ENCODE data around the gene BORCS5. TPM values are rescaled to one million over a fixed set of nuclear protein-coding genes. Genes with fewer than 3 reads are reported as not detected.
A peak's percentile ranks its signal among the peaks of the same experiment; 100 is the strongest.

BORCS5 gene
- total RNA-seq, 4 donors from 2014 or later: 10.3 to 23.7 (median 19.6) TPM

- 93 to 100% methylated on average over 2 of the region's 2 CpGs for WGBS, 2 donors
- H3K36me3 ChIP-seq: no peaks in the 10 kb centered on the region
- no peak overlapping the region for H3K27ac ChIP-seq
These were observed 84.5 kb downstream of the BORCS5 start for GRCh38 chr12:12441429-12441807.

GRCh38 chr12:12441843-12442461 is 85.1 kb downstream of the BORCS5 start:
- DNase-seq: no peak
- 86 to 89% methylated on average over 4 of the region's 4 CpGs for WGBS, 2 donors
- no peak for TF ChIP-seq CTCF (IDR thresholded peaks at IDR 0.05)
- TF ChIP-seq POLR2A (IDR thresholded peaks at IDR 0.05): no peak
- intact Hi-C loops (cut with DNase I): no loop called here
- peaks cover 15 to 43% of the 10 kb centered on the region in 2 donors for H3K4me1 ChIP-seq
- no peaks in the 10 kb centered on the region for H3K27me3 ChIP-seq
- no peak overlapping the region for H3K4me3 ChIP-seq (replicated peaks in 1 of 3)
- H3K36me3 ChIP-seq: no peaks in the 10 kb centered on the region
- peak overlapping the region in 2 of 3 donors; percentile 4 to 72 for H3K27ac ChIP-seq
- no peaks in the 10 kb centered on the region for H3K9me3 ChIP-seq

More at GRCh38 chr12:12441429-12441807, 84.5 kb downstream of the BORCS5 start:
- TF ChIP-seq CTCF (IDR thresholded peaks at IDR 0.05) (no peak), POLR2A (IDR thresholded peaks at IDR 0.05) (no peak)
- no peak overlapping the region for H3K4me3 ChIP-seq (replicated peaks in 1 of 3)
- H3K9me3 ChIP-seq: no peaks in the 10 kb centered on the region
- intact Hi-C loops (cut with DNase I): no loop called here
- H3K27me3 ChIP-seq: no peaks in the 10 kb centered on the region
- no peak for DNase-seq
- H3K4me1 ChIP-seq: peaks cover 13 to 38% of the 10 kb centered on the region in 2 donors

GRCh38 chr12:12442548-12443071 is 85.7 kb downstream of the BORCS5 start:
- no peak for DNase-seq
- Histone ChIP-seq H3K27me3 (no peaks in the 10 kb centered on the region), H3K9me3 (no peaks in the 10 kb centered on the region), H3K4me1 (peaks cover 17 to 46% of the 10 kb centered on the region in 2 donors), H3K4me3 (replicated peaks in 1 of 3) (no peak overlapping the region), H3K36me3 (no peaks in the 10 kb centered on the region), H3K27ac (peak overlapping the region in 2 of 3 donors; percentile 4 to 72)
- intact Hi-C loops (cut with DNase I): no loop called here
- WGBS, 2 donors: 71 to 72% methylated on average over 5 of the region's 5 CpGs
- no peak for TF ChIP-seq POLR2A (IDR thresholded peaks at IDR 0.05)
- no peak for TF ChIP-seq CTCF (IDR thresholded peaks at IDR 0.05)

- intact Hi-C loops (cut with DNase I): no loop called here
- TF ChIP-seq CTCF (IDR thresholded peaks at IDR 0.05): no peak
- no peak for TF ChIP-seq POLR2A (IDR thresholded peaks at IDR 0.05)
These were observed 86.6 kb downstream of the BORCS5 start for GRCh38 chr12:12443431-12443878.

GRCh38 chr12:12445165-12445881 is 88.4 kb downstream of the BORCS5 start:
- no peak overlapping the region for H3K27ac ChIP-seq
- peaks cover 17 to 47% of the 10 kb centered on the region in 2 donors for H3K4me1 ChIP-seq
- intact Hi-C loops (cut with DNase I): no loop called here
- WGBS, 2 donors: 93 to 99% methylated on average over 4 of the region's 4 CpGs
- no peaks in the 10 kb centered on the region for H3K9me3 ChIP-seq
- no peaks in the 10 kb centered on the region for H3K27me3 ChIP-seq
- TF ChIP-seq CTCF (IDR thresholded peaks at IDR 0.05) (no peak), POLR2A (IDR thresholded peaks at IDR 0.05) (no peak)
- H3K4me3 ChIP-seq (replicated peaks in 1 of 3): no peak overlapping the region
- DNase-seq: no peak
- no peaks in the 10 kb centered on the region for H3K36me3 ChIP-seq

More at GRCh38 chr12:12443431-12443878, 86.6 kb downstream of the BORCS5 start:
- no peaks in the 10 kb centered on the region for H3K9me3 ChIP-seq
- H3K4me1 ChIP-seq: peaks cover 17 to 46% of the 10 kb centered on the region in 2 donors
- WGBS, 2 donors: 46 to 57% methylated on average over 5 of the region's 5 CpGs
- no peaks in the 10 kb centered on the region for H3K27me3 ChIP-seq
- peak; percentile 17 to 41 for DNase-seq
- H3K27ac ChIP-seq: peak overlapping the region; percentile 4 to 72 (median 30)
- no peaks in the 10 kb centered on the region for H3K36me3 ChIP-seq
- no peak overlapping the region for H3K4me3 ChIP-seq (replicated peaks in 1 of 3)

All from thyroid gland (tissue), 4 donors.